T-helper 22 cell (primary cell): ENCODE measurements around the gene ARHGAP12.

Experiments
- DNase-seq: peaks from one replicate; pipeline ENCODE4 v3.0.0-alpha.2; 2020; ENCODE audit warnings: low read depth

ARHGAP12 gene

DNA sequence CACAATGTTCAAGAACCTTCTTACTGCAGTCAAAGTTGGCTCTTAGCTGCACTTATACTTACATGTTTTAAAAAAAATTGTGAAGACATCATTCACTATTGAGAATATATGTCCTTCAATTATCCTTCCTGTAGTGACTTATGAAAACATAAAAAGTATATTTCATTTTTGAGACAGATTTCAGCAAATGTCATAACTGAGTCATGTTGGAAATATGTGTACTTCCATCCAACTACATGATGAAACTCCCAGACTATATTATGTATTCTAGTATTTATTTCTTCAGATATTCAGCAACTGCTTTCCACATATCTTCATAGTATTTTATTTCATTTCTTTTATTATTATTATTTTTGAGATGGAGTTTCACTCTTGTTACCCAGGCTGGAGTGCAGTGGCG, 160.2 kb downstream of the ARHGAP12 start:
- no peak for DNase-seq

DNA sequence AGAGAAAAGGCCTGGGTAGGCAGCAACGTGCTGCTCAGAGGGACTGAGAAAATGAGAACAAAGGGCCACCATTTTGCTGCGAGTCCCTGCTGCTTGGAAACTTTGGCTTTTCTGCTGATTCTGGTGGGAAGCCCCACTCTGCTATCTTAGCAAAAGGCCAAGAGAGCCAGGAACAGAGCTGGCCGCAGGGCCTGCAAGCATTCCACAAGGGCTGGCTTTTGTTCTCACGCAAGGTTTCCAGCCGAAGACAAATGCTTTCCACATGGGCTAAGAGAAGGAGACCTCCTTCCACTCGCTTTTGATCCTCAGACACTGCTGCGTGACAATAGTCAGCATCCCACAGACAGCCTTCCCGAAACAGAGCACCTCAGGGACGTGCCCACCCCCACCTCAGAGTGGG, 163.1 kb downstream of the ARHGAP12 start:
- DNase-seq: no peak

DNA sequence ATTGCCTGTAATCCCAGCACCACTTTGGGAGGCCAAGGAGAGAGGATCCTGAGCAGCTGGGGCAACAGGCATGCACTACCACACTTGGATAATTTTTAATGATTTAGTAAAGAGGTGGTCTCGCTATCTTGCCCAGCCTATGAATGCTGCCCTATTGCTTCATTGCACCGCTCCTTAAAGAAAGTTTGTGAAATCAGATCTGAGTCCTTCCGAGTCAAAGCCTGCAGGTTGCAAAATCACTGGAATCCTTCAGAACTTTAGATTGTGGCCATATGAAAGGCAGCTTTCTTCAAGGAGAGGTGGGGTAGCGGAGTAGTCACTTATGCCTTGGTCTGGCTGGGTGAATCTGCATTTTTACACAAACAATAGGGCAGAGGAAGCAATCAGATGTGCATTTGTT, 166.3 kb downstream of the ARHGAP12 start:
- DNase-seq: no peak

DNA sequence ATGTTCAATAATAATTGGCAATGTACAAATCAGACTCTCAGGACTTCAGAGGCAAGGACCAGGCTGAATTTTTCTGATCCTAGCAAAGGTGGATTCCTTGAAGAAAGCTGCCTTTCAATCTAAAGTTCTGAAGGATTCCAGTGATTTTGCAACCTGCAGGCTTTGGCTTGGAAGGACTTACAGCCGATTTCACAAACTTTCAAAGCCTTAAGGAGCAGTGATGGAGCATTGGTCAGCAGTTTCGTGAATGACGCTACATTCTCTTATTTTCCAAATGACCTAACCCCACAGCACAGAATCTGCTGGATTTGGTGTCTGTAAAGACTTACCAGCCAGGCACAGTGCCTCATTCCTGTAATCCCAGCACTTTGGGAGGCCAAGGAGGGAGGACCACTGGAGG, 167.5 kb downstream of the ARHGAP12 start:
- DNase-seq: no peak

DNA sequence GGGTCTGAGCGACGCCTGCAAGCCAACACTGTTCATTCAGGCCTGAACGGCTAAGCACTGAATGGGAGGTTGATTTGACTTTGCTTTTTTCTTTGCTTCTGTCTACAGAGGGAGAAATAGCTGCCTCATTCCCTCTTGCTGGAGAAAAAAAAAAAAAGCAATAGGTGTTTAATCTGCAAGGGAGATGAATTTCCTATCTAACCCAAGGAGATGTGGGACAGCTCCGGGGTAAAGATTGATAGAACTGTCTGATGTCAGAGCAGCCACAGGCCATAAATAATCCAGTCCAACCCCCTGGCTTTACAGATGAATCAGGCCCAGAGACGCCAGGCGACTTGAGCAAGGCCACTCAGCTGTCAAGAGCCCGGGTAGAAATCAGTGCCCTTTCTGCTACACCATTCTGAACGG, 168.0 kb downstream of the ARHGAP12 start:
- DNase-seq: no peak

DNA sequence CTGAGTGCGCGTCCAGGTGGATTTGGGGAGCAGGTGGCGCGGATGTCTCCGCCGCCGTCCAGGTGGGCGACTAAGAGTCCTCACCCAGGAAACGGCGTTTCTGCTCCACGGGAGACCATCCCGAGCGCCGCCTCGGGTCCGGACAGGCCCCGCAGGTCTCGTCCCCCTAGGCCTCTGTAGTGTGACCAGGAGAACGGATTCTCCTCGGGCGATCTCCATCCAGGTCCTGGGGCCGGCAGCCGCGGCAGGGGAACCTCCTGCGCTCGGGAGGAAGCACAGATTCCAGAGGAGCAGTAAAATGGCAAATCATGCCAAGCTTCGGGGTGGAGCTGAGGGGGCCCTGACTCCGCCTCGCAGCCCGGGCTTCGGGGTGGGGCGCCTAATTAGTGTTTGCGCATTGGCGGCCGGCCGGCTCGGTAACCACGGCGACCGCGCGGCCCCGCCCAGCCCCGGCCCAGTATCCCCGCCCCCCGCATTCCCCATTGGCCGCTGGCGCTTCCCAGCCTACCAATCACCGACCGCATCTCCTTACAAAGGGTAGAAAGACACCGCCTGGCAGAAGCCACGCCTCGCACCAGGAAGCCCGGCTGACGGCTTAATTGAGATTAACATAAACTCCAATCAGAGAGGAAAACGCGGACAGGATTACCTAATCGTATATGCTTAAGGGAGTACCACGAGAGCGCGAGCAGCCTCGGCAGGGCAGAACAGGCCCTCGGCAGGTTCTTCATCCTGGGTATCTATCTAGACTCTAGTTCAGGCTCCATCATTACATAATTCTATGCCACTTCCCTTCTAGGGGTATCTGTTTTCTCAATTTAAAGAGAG, 168.6 kb downstream of the ARHGAP12 start:
- DNase-seq: peak; percentile 93

DNA sequence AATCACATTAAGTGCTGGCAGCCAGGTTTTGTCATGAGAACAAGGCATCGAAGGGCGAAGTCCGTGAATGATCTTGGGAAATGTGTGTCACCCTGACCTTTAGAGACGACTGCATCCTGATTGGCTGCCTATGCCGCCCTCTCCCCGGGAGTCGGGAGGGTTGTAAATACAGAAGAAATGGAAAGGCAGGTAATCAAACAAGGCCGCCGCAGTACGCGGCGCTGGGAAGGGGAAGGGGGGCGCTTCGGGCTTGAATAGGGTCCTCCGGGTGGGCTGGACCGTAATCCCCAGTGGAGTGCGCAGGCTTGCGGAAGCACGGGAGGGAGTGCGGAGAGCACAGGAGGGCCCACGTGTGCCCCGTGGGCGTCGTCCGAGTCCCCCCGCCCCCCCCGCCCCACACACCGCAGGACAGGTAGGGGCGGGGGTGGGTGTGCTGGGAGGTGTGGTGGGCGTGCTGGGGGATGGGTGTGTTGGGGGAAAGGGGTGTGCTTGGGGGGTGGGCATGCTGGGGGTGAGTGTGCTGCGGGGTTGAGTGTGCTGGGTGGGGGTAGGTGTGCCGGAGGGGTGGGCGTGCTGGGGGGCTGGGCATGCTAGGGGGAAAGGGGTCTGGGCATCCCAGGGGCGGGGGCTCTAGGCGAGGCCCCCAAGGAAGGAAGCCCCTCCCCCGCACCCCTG, 169.4 kb downstream of the ARHGAP12 start:
- peak; percentile 21 for DNase-seq

DNA sequence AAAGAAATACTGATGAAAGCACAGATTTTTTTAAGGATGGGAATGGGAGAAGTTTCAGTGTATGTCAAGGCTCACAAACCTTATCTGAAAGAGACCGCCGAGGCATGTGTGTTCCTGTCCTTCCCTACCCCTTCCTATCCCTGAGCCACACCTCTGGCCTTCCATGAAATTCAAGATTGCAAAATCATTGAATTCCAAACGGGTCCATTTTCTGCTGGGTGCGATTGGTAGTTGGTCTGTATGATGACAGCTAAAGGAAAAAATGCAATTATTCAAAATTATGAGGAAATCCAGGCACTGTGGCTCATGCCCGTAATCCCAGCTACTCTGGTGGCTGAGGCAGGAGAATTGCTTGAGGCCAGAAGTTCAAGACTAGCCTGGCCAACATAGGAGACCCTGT, 170.1 kb downstream of the ARHGAP12 start:
- DNase-seq: no peak

DNA sequence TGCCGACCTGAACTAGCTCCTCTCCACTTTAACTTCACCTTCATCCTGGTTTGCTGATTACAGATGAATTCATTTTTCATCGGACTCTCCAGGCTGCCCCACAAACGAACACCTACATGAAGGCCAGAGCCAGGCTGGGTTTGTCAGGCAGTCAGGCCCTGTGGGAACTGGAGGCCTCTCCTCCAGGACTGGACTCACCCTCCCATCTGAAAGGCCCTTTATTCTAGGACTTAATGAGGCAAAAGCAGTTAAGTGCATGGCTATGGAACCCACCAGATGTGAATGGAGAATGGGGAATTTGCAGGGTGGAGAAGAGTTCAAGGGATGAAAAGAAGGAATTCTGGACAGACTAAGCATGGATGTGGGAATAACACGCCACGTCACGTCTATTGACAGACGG, 170.8 kb downstream of the ARHGAP12 start:
- DNase-seq: no peak

DNA sequence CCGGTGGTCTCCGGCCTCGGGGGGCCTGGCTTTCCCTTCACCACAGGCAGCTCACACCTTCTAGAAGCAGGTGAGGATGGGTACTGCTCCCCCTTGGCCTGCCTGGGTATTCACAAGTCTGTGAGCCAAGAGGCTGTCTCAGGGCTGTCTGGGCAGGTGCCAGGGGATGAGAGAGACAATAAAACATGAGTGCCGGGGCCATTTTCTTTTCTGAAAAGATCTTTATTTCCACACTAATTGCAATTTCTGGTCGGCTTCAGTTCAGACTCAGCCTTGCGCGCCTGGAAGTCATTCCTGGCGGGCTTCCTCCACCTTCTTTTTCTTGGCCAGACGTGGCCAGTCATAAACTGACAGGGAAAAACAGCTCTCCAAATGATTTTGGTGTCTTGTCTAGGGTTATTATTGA, 171.2 kb downstream of the ARHGAP12 start:
- DNase-seq: no peak

DNA sequence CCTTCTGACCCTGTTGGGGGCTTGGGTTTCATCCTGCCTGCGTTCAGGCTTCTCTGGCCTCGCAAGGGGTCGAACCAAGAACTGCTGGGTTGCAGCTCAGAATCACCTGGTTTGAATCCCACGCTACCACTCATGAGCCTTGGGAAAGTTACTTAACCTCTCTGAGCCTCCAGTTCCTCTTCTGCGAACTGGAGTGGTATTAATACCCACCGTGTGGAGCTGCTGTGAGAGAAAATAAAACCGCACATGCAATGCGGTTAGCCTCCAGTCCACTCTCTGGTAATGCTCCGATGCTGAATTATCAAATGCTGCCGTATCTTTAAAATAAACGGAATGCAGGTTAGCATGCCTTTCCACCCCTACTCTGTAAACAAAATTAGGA, 171.9 kb downstream of the ARHGAP12 start:
- DNase-seq: no peak

DNA sequence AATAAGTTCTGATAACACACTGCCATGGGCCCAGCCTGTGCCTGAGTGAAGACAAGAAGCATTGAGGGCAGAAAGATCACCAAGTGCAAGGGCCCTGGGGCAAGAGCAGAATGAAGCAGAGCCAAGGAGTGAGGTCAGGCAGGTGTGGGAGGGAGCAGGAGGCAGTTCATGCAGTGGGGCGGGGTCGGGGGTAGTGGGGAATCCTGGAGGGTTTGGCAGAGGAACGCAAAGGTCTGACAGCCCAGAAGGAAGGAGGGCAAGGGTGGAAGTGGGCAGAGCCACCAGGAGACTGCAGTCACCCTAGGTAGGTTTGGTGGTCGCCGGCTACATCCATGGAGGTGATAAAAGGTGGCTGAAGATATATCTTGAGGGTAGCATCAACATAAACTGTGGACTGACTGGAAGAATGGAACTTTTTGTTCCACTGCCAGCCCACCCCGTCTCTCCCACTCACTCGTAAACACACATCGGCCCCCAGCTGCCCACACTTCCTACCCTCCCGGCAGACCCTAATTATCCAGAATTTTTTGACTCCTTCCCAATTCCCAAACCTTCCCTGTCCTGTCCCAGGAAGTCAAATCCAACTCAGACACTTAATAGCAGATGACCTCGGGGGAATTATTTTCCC, 172.4 kb downstream of the ARHGAP12 start:
- DNase-seq: no peak
